Heart left ventricle (tissue), 13 donors: ENCODE results near the gene PCBP3.

Experiments
- POLR2A ChIP-seq, 2 donors: fragments of 450-650 bp; IDR thresholded peaks; one replicate each; pipeline ENCODE4 v1.6.1; 2017; ENCODE audit warnings: antibody characterized with exemption in 2 of 2, mild to moderate bottlenecking in 2 of 2, moderate library complexity in 2 of 2
- TF ChIP-seq, protein P1 (sequence below), 12 donors: fragments of 200-600 bp; sonication (generic) in 4 of 12; IDR thresholded peaks; one replicate each; pipeline versions ENCODE4 v1.5.0 to v1.8.0; 2018 to 2022; ENCODE audit warnings: antibody characterized with exemption in 12 of 12, mild to moderate bottlenecking in 5 of 12
- donor health status: ischemic (EF 13 %, LVEDD 7.1; RV severe dilation, severe dysfunction).
- donor health status: DM: no; HTN: yes; CAD: no.
- donor health status: DM: no; HTN: no; CAD: no.
- donor health status: ischemic (EF 25% LVEDD 6.9; RV normal size, moderate dysfunction).
- donor health status: ischemic (EF 25% LVEDD 5.7; RV mildly dilated, moderate dysfunction).
- donor health status: ischemic (EF 35%, LVEDD 5.7; RV mildly dilated, moderate dysfunction).
- donor health status: nonischemic (EF 11% LVEDD 7.7; RV severe dilation, severe dysfunction).
- donor health status: DM: yes; HTN: yes; CAD: no.
- donor health status: PGD.
- donor health status: ischemic (EF 29% LVEDD 5.4; RV normal size, mild dysfunction).
- donor health status: nonischemic (EF 23%, LVEDD 6.1; RV moderate dilation, normal function).

DNA sequence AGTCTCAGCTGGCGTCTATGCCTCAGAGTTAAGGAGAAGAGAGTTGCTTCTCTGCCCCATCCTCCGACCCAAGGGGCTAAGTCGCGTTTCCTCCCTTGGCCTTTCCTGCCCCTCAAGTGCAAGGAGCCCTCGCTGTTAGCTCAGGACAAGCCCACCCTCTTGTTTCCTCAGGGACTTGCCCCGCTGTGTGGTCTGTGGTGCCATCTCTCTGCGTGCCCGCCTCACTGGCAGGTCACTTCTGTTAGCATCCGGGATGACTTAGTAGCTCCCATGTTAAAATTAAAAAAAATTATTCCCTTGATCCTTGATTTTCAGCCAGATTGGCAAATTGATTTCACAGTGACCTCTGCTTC, 96.5 kb downstream of the PCBP3 start:
- TF ChIP-seq, protein P1, sequence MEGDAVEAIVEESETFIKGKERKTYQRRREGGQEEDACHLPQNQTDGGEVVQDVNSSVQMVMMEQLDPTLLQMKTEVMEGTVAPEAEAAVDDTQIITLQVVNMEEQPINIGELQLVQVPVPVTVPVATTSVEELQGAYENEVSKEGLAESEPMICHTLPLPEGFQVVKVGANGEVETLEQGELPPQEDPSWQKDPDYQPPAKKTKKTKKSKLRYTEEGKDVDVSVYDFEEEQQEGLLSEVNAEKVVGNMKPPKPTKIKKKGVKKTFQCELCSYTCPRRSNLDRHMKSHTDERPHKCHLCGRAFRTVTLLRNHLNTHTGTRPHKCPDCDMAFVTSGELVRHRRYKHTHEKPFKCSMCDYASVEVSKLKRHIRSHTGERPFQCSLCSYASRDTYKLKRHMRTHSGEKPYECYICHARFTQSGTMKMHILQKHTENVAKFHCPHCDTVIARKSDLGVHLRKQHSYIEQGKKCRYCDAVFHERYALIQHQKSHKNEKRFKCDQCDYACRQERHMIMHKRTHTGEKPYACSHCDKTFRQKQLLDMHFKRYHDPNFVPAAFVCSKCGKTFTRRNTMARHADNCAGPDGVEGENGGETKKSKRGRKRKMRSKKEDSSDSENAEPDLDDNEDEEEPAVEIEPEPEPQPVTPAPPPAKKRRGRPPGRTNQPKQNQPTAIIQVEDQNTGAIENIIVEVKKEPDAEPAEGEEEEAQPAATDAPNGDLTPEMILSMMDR (IDR thresholded peaks at IDR 0.05): no peak
- TF ChIP-seq POLR2A (IDR thresholded peaks at IDR 0.05): no peak
